Activated CD8-positive, alpha-beta T cell treated with anti-CD3 and anti-CD28 coated beads, Interleukin-2, amount 10 ng/mL, durations not matched to agents 7 days and 5 days (primary cell): ENCODE results near the gene PATJ. TPM values are rescaled to one million over a fixed set of nuclear protein-coding genes. Genes with fewer than 3 reads are reported as not detected.
"Not testable (repeated sequence)": the region's sequence is repeated elsewhere in the genome, so short reads cannot be mapped to it uniquely, and the experiment has no call there.

Experiments used
- ATAC-seq: fragments of 150-1000 bp; cut with Tn5 transposase; one replicate; pipeline ENCODE4 v1.10.0; 2021; ENCODE audit warnings: moderate library complexity
- CTCF ChIA-PET: fragments of 350-600 bp; sonication (Branson Sonifier 250); formaldehyde crosslinking; loops from one replicate; lab custom pipeline; 2021; ENCODE audit warnings: antibody characterized with exemption; lab: Charles Lee
- POLR2A ChIA-PET: fragments of 350-600 bp; sonication (Branson Sonifier 250); formaldehyde crosslinking; loops from one replicate; lab custom pipeline; 2021; ENCODE audit warnings: antibody characterized with exemption; lab: Charles Lee
- DNase-seq: peaks from one replicate; pipeline ENCODE4 v3.0.0-alpha.2; 2020
- H3K27ac Mint-ChIP-seq: one replicate; pipeline ENCODE4 v1.8.0; 2021; ENCODE audit warnings: mild to moderate bottlenecking, mixed read lengths
- H3K27me3 Mint-ChIP-seq: one replicate; pipeline ENCODE4 v1.8.0; 2021; ENCODE audit warnings: low read depth, mixed read lengths
- H3K36me3 Mint-ChIP-seq: one replicate; pipeline ENCODE4 v1.8.0; 2021; ENCODE audit warnings: low read depth, mixed read lengths
- H3K4me1 Mint-ChIP-seq: one replicate; pipeline ENCODE4 v1.8.0; 2021; ENCODE audit warnings: low read depth, mixed read lengths
- H3K4me3 Mint-ChIP-seq: one replicate; pipeline ENCODE4 v1.8.0; 2021; ENCODE audit warnings: mild to moderate bottlenecking, mixed read lengths
- H3K9me3 Mint-ChIP-seq: one replicate; pipeline ENCODE4 v1.8.0; 2022; ENCODE audit warnings: mixed read lengths; ENCODE audit not compliant: insufficient read depth
- total RNA-seq, 2 experiments: library from RNA; stranded (reverse); gene quantifications; one replicate each; pipeline ENCODE4 v1.2.3, GENCODE V29; 2021

PATJ gene, protein sequence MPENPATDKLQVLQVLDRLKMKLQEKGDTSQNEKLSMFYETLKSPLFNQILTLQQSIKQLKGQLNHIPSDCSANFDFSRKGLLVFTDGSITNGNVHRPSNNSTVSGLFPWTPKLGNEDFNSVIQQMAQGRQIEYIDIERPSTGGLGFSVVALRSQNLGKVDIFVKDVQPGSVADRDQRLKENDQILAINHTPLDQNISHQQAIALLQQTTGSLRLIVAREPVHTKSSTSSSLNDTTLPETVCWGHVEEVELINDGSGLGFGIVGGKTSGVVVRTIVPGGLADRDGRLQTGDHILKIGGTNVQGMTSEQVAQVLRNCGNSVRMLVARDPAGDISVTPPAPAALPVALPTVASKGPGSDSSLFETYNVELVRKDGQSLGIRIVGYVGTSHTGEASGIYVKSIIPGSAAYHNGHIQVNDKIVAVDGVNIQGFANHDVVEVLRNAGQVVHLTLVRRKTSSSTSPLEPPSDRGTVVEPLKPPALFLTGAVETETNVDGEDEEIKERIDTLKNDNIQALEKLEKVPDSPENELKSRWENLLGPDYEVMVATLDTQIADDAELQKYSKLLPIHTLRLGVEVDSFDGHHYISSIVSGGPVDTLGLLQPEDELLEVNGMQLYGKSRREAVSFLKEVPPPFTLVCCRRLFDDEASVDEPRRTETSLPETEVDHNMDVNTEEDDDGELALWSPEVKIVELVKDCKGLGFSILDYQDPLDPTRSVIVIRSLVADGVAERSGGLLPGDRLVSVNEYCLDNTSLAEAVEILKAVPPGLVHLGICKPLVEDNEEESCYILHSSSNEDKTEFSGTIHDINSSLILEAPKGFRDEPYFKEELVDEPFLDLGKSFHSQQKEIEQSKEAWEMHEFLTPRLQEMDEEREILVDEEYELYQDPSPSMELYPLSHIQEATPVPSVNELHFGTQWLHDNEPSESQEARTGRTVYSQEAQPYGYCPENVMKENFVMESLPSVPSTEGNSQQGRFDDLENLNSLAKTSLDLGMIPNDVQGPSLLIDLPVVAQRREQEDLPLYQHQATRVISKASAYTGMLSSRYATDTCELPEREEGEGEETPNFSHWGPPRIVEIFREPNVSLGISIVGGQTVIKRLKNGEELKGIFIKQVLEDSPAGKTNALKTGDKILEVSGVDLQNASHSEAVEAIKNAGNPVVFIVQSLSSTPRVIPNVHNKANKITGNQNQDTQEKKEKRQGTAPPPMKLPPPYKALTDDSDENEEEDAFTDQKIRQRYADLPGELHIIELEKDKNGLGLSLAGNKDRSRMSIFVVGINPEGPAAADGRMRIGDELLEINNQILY (N-terminal part only)
- total RNA-seq = 10 to 100 TPM in 1 of 2 experiments, 1 to 10 TPM in 1; 8.8 to 10.9 TPM

GRCh38 chr1:61741711-61742619 is at the start of gene PATJ:
TSS of gene PATJ (plus strand) at chr1:61742480. CDS start at chr1:61762893, 20,413 bp downstream.
- peaks cover 20% of the 10 kb centered on the region for H3K4me1 Mint-ChIP-seq
- peaks cover 1% of the 10 kb centered on the region for H3K36me3 Mint-ChIP-seq
- DNase-seq (peak; percentile 62), ATAC-seq (peak; percentile 89)
- peak within 1 kb of the TSS; percentile 89 for H3K27ac Mint-ChIP-seq
- H3K4me3 Mint-ChIP-seq = peak within 1 kb of the TSS; percentile 93
- CTCF ChIA-PET = no interaction called here
- POLR2A ChIA-PET = no interaction called here
- H3K27me3 Mint-ChIP-seq = no peaks in the 10 kb centered on the region
- no peaks in the 10 kb centered on the region for H3K9me3 Mint-ChIP-seq

DNA sequence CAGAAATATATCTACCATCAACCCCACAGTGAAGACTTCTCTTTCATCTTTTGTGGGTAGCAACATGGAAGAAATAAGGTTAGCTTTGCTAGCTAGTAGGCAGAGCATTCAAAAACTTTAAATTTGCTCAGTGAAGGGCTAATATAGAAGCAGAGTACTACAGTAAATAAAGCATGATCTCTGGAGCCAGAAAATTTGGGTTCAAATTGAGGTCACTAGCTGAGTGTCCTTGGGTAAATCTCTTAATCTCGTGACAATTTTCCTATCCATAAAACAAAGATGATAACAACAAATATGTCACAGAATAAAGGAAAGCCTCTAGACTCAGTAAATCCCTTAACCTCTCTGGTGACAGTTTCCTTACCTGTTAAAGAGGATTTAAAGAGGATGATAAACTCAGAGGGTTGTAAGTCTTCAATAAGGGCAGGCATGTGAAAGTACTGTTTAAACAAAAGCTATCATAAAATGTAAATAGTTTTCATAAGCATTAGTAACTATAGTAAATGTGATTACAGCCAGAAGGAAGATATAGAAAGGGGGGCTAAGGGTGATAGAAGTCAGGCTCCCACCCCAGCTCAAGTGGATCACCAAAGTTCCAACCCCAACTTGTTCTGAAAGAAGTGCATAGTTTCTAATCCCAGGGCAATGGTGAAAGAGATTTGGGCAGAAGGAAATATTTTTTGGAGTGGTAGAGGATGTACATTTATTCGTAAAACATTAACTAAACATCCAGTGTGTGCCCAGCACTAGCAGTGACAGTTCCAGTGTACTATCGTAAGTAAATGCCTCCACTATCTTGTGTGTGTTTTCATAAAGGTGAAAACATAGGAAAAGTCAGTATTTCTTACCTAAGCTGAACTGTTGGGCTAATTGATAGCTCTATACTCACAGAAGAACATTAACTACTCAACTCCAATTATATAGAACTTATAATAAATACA is 42.1 kb upstream of the PATJ start:
- no peak for ATAC-seq
- Mint-ChIP-seq H3K9me3 (no peaks in the 10 kb centered on the region), H3K27ac (no peak overlapping the region), H3K27me3 (no peaks in the 10 kb centered on the region), H3K4me1 (no peaks in the 10 kb centered on the region), H3K36me3 (peaks cover 48% of the 10 kb centered on the region), H3K4me3 (no peak overlapping the region)
- no peak for DNase-seq
- ChIA-PET CTCF (no interaction called here), POLR2A (no interaction called here)

DNA sequence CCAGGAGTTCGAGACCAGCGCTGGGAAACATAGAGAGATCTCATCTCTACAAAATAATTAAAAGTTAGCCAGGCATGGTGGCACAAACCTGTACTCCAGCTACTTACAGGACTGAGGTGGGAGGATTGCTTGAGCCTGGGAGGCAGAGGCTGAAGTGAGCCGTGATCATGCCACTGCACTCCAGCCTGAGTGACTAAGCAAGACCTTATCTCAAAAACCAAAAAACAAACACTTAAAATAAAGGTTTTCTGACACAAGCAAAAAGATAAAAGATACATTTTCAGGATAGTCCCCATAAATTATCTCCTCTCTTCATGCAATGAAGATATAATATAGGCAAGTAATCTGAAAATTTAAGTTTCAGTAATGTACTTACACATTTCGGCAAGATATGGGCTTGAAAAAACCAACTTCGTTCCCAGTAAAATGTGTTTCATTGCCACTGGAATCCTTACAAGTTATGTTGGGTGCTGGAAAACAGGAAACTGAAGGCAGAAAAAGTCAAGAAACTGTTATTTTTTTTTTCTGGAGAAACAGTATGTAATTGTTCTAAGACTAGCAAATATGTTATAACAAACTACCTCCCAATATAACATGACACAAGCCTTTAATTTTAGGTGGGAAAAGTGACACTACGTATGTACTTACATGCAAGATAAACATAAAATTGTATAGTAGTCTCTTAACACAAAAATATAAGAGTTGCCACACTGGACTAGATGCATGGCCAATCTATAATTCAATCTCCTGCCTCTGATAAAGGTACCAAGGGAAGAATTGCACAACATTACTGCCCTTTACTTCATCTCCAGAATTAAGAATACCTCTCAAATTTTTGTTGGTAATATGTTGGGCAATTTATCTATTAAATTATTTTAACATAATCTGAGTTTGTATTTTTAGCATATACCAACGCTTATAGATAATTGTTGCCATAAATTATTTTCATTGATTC is 33.0 kb upstream of the PATJ start:
- no peaks in the 10 kb centered on the region for H3K27me3 Mint-ChIP-seq
- H3K27ac Mint-ChIP-seq = no peak overlapping the region
- no peak for ATAC-seq
- CTCF ChIA-PET = no interaction called here
- no peak overlapping the region for H3K4me3 Mint-ChIP-seq
- DNase-seq = no peak
- POLR2A ChIA-PET = no interaction called here
- H3K9me3 Mint-ChIP-seq = no peaks in the 10 kb centered on the region
- H3K36me3 Mint-ChIP-seq = peaks cover 34% of the 10 kb centered on the region
- H3K4me1 Mint-ChIP-seq = no peaks in the 10 kb centered on the region

GRCh38 chr1:61709908-61710289 is 32.4 kb upstream of the PATJ start:
- DNase-seq (no peak), ATAC-seq (no peak)
- ChIA-PET POLR2A (no interaction called here), CTCF (no interaction called here)
- Mint-ChIP-seq H3K36me3 (peaks cover 34% of the 10 kb centered on the region), H3K27ac (no peak overlapping the region), H3K4me3 (no peak overlapping the region), H3K9me3 (no peaks in the 10 kb centered on the region), H3K4me1 (no peaks in the 10 kb centered on the region), H3K27me3 (no peaks in the 10 kb centered on the region)

- H3K36me3 Mint-ChIP-seq = peaks cover 31% of the 10 kb centered on the region
- H3K4me3 Mint-ChIP-seq, POLR2A ChIA-PET, ATAC-seq, H3K4me1 Mint-ChIP-seq, H3K27me3 Mint-ChIP-seq, DNase-seq, CTCF ChIA-PET, H3K9me3 Mint-ChIP-seq, H3K27ac Mint-ChIP-seq: not testable (repeated sequence)
These were observed 31.0 kb upstream of the PATJ start for GRCh38 chr1:61711257-61711656.

- H3K27ac Mint-ChIP-seq = no peak overlapping the region
- DNase-seq = no peak
These were observed 30.3 kb upstream of the PATJ start for GRCh38 chr1:61711969-61712368.

DNA sequence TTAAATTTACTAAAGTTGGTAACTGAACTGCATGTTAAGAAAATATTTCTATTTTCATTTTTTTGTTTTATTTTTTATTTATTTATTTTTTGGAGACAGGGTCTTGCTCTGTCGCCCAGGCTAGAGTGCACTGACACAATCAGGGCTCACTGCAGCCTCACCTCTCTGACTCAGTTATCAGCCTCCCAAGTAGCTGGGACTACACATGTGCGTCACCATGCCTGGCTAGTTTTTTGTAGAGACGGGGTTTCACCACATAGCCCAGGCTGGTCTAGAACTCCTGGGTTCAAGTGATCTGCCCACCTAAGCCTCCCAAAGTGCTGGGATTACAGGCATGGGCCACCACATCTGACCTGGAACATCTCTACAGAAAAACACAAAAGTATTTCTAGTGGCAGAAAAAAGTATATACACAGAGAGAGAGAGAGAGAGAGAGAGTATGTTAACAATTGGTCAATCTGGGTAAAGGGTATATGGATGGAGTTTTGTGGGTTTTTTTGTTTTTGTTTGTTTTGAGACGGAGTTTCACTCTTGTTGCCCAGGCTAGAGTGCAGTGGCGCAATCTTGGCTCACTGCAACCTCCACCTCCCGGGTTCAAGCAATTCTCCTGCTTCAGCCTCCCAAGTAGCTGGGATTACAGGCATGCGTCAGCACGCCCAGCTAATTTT is 23.1 kb upstream of the PATJ start:
- H3K4me1 Mint-ChIP-seq = peaks cover 18% of the 10 kb centered on the region
- DNase-seq, H3K9me3 Mint-ChIP-seq, H3K4me3 Mint-ChIP-seq, POLR2A ChIA-PET, CTCF ChIA-PET, ATAC-seq, H3K27me3 Mint-ChIP-seq: not testable (repeated sequence)
- peaks cover 39% of the 10 kb centered on the region for H3K36me3 Mint-ChIP-seq
- H3K27ac Mint-ChIP-seq = peak overlapping the region; percentile 72

More at GRCh38 chr1:61711969-61712368, 30.3 kb upstream of the PATJ start:
- ATAC-seq = no peak
- Mint-ChIP-seq H3K4me1 (no peaks in the 10 kb centered on the region), H3K4me3 (no peak overlapping the region), H3K9me3 (no peaks in the 10 kb centered on the region), H3K27me3 (no peaks in the 10 kb centered on the region), H3K36me3 (peaks cover 29% of the 10 kb centered on the region)
- ChIA-PET CTCF (no interaction called here), POLR2A (interaction anchor here (1.2 kb wide), 1 partner anchor 18 kb away, joined by 3 read pairs; no protein-coding TSS in a partner anchor)

GRCh38 chr1:61724506-61724812 is 17.8 kb upstream of the PATJ start:
- Mint-ChIP-seq H3K4me3 (peak overlapping the region; percentile 95), H3K36me3 (peaks cover 26% of the 10 kb centered on the region), H3K9me3 (no peaks in the 10 kb centered on the region), H3K27me3 (no peaks in the 10 kb centered on the region), H3K27ac (peak overlapping the region; percentile 98), H3K4me1 (peaks cover 19% of the 10 kb centered on the region)
- POLR2A ChIA-PET = interaction anchor here (0.7 kb wide), 1 partner anchor 20 kb away, joined by 3 read pairs; no protein-coding TSS in a partner anchor
- ATAC-seq (no peak), DNase-seq (no peak)
- CTCF ChIA-PET = no interaction called here
